ENCODE measurements around the gene CTXN1.
"Not testable (repeated sequence)": the region's sequence is repeated elsewhere in the genome, so short reads cannot be mapped to it uniquely, and the experiment has no call there.

CTXN1 gene

GRCh38 chr19:7947939-7948338 is 22.0 kb upstream of the CTXN1 start:
- no peak for DNase-seq (ENCODE audit: low read depth in 2 of 2)

GRCh38 chr19:7944177-7944761 is 18.3 kb upstream of the CTXN1 start:
- DNase-seq (ENCODE audit: low read depth in 2 of 2), result peak; percentile 69 to 86

- peak; percentile 97 to 98 for DNase-seq (ENCODE audit: low read depth in 2 of 2)
Measured at GRCh38 chr19:7943444-7944176, 17.7 kb upstream of the CTXN1 start, which contains the start of gene TIMM44. TIMM44 (minus strand) TSS chr19:7943666; CDS start chr19:7943651, 15 bp downstream.

DNA sequence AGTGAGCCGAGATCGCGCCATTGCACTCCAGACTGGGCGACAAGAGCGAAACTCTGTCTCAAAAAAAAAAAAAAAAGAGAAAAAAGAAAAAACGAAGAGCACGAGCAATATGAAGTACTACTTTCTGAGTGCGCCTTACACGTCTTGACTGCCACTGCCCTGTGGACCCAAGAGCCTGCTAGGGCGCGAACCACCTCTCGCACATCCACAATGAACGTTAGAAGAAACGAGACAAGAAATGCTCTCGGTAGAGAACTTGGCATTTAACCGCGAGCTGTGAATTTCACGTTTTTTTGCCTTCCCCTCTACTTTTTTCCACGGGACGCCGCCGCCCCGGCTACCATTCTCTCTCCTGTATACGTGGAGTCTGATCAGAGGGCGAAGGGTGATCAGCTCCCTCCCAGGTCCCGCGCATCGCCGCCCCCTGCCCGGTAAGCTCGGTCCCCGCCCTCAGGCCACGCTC is 17.1 kb upstream of the CTXN1 start:
- DNase-seq (ENCODE audit: low read depth in 2 of 2), result no peak

DNA sequence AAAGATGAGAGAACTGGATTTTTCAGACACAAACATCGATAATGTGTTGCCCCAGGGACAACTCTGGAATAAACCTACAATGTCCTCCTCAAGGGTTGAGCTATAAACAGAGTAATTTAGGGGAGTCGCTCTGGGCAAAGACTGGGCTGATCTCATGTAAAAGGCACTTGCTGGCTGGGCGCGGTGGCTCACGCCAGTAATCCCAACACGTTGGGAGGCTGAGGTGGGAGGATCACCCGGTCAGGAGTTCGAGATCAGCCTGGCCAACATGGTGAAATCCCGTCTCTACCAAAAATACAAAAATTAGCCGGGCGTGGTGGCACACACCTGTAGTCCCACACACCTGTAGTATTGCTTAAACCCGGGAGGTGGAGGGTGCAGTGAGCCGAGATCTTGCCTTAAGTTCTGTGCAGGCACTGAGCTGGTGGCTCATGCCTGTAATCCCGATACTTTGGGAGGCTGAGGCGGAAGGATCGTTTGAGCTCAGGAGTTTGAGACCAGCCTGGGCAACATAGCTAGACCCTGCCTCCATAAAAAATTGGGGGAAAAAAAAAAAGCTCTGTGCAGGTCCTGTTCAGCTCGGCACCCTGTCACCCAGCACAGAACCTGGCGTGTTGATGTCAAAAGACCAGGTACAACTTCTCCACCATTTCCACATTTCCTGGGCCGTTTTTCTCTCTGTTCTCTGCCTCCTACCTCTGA is 16.1 kb upstream of the CTXN1 start:
- DNase-seq (ENCODE audit: low read depth in 2 of 2), result no peak

DNA sequence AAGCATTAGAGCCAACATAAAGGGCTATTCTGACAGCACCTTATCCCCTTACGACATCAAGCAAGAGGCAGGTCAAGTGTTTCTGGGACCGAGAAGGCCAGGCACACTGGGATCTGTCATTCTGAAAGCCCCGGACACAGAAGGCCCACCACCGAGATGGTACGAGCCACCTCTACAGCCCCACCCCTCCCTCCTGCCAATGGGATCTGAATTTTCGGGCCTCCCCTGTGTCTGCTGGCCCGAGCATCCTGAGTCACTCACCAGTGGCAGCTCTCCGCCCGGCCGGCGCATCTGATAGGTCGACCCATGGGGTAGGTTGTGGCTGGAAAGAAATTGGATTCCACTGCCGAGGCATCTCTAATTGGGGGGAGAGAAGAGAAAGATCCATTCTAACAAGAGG is 14.9 kb upstream of the CTXN1 start:
- DNase-seq (ENCODE audit: low read depth in 2 of 2), result no peak

- DNase-seq (ENCODE audit: low read depth in 2 of 2), result no peak
Measured at GRCh38 chr19:7934766-7935165, 8.8 kb upstream of the CTXN1 start.

- DNase-seq (ENCODE audit: low read depth in 2 of 2), result no peak
Measured at GRCh38 chr19:7933828-7934725, 8.1 kb upstream of the CTXN1 start.

DNA sequence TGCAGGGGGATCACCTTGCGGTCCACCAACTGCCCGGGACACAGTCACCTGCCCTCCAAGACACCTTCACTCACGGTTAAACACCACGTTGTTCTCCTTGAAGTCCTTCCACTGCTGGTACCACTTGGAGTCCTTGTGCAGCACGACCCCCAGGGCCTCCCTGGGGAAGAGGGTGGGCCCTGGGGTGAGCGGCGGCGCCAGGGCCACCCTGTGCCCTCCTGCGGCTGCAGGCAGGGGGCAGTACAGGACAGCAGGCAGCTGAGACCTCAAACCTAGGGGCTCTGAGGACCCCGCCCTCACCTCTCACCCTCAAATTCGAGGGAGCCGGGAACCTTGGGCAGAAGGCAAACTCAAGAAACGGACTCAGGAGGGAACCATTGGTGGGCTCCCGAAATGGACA is 7.5 kb upstream of the CTXN1 start:
- no peak for DNase-seq (ENCODE audit: low read depth in 2 of 2)

GRCh38 chr19:7932930-7933300 is 7.0 kb upstream of the CTXN1 start:
- DNase-seq (ENCODE audit: low read depth in 2 of 2), result no peak

DNA sequence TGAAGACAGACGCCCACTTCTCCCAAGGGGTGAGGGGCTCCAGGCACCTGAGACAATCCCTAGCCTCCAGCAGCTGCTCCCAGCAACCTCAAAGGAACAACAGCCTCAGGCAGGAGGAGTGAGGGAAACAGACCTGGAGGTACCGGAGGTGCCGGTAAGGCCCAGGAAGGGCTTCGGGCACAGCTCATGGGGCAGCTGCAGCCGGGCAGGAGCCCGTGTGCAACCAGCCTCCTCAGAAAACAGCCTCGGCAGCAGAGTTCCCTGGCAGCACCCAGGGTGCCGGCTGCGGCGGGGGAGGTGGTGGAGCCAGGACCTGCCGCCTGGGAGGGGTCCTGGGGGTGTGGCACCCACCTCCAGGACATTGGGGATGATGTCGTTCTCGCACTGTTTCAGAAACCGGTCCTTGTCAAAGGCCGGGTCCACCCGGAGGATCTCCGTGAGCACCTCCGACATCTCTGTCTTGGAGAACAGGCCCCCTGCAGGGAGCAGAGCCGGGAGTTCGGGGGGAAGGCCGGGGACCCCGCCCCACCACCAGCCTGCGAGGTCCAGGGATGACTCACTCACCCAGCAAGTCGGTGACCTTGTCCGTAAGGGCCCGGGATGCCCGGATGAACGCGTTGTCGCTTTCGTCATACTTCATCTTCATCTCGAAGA is 6.5 kb upstream of the CTXN1 start:
- no peak for DNase-seq (ENCODE audit: low read depth in 2 of 2)

DNA sequence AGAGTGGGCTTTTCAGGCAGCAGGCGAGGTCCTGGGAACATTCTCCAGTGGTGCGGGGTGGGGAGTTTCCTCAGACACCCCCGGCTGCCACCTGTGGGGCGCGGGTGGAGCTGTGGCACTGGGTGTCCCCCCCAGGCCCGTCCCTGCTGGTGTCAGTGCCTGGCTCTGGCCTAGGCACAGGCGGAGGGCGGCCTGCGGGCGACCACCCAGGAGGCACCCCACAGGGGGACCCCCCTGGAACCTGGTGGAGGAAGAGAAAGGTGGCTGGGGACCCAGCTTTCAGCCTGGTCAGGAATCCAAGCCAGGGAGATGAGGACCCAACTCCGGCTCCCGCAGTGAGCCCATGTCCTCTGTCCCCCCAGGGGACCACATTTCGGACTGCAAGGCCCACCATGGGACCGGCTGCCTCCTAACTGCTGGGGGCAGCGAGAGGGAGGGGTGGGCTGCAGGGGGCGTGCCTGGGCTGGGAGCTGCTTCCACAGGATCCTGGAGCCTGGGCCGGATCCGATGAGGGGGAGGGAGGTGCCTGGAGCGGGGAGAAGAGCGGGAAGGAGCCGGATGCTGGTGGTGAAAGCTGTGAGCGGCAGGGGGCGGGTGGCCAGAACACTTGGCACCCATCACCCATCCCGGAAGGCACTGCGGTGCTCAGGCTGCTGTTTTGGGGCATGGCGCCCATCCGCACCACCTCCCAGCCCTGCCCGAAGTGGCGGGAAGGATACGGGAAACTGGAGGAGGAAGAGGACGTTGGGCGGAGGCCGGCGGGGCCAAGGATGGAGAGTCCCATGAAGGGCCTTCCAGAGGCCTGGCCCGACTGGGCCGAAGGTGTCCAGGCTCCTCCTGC is 5.5 kb upstream of the CTXN1 start:
- no peak for DNase-seq (ENCODE audit: low read depth in 2 of 2)

DNA sequence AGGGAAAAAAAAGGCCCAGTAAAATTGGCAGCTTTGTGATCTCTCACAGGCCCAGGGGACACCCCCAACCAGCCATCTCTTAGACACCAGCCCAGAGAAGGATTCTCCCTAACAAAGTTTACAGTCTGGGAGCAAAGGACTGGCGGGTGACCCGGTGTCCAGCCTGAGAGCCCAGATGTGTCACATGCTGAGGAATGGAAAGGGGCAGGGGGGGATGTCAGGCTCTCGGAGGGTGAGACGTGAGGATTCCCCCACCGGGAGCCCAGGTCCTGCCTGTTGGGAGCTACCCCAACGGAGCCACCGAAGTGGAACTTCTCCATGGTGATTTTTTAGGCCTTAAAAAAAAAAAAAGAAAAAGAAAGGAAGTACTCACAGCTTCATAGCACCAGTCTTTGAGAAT is 4.8 kb upstream of the CTXN1 start:
- DNase-seq (ENCODE audit: low read depth in 2 of 2), result no peak

- DNase-seq (ENCODE audit: low read depth in 2 of 2), result not testable (repeated sequence)
Measured at GRCh38 chr19:7930030-7930429, 4.1 kb upstream of the CTXN1 start.

DNA sequence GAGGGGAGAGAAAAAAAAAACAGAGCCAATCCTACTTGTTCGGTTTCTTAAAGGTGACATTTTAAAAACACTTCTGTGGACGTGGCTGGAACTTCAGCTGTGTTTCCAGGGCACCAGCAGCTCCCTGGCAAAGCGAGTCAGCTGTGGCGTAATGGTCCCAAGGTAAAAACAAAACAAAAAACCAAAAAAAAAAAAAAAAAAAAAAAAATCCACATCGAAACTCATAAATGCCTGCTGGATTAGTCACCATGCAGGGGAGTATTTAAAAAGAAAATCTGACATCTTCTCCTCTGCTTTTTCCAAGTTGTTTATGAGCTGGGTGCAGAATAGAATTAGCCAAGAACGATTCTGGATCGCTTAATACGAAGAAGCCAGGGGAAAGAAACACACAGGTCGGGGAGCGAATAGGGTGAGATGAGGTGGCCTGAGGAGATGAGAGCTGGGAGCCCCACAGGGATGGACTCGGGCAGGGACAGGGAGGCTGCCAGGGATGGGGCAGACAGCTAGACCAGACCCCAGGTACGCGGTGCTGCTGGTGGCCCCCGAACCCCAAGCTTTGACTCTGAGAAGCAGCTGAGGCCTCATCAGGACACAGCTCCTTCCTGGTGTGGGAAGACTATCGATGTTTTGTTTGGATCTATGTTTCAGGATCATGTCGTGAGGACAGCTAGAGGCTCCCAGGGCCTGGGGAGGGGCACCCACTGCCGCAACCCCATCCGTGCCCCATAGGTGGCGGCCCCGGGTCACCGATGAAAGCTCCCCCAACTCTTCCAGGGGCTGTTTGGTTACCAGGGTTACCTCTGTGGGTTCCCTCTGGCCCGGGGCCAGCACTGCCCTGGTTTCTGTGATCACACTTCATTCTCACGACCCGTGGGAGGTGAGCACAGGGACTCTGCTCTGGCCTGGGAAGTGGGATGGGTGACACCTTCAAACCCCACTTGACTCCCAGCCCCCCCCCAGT is 3.1 kb upstream of the CTXN1 start:
- DNase-seq (ENCODE audit: low read depth in 2 of 2), result peak in 1 of 2 experiments; percentile 48

DNA sequence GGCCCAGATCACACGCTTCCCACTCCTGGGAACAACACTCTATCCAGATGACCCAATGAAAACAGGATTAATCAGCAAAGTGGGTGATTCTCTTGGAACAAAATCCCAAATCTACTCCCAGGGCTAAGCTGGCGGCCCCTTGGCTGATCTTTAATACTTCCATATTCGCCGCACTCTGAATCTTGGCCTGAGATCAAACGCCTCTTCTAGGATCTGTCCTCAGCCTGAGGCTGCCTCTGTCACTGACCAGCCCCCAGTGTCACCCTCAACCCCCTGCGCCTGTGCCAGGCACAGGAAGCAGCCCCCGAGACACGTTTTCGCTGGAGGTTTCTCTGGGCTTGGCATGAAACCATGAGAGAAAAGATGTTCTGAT is 2.4 kb upstream of the CTXN1 start:
- DNase-seq (ENCODE audit: low read depth in 2 of 2), result no peak

DNA sequence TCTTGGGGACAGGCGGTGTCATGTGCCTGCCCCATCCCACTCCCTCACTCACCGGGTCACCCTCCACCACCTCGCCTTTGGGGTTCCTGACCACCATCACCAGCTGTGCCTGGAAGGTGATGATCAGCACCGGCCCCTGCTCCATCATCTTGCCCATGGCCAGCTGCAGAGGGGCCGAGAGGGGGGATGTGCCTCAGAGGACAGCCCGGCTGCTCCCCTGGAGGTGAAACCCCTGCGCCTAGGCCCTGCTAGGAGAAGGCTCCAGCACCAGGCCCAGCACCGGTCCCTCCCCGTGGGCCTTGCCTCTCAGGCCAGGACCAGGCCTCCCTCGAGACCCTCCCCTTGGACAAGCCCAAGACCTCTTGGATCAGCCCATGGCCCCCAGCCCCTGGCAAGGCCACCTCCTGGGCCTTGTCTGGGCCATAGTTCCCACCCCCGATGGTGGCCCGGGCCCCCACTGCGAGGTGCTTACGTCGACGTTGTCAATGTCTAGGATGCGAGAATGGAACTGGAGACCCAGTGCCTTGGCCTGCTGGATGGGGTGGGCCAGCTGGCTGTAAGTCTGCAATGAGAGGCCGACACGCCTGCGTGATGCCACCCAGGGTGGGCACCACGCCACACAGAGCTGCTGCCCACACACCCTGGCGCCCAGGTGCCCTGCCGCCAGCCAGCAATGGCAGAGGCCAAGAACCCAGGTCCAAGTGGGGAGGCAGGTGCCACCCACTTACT is 1.8 kb upstream of the CTXN1 start:
- no peak for DNase-seq (ENCODE audit: low read depth in 2 of 2)

DNA sequence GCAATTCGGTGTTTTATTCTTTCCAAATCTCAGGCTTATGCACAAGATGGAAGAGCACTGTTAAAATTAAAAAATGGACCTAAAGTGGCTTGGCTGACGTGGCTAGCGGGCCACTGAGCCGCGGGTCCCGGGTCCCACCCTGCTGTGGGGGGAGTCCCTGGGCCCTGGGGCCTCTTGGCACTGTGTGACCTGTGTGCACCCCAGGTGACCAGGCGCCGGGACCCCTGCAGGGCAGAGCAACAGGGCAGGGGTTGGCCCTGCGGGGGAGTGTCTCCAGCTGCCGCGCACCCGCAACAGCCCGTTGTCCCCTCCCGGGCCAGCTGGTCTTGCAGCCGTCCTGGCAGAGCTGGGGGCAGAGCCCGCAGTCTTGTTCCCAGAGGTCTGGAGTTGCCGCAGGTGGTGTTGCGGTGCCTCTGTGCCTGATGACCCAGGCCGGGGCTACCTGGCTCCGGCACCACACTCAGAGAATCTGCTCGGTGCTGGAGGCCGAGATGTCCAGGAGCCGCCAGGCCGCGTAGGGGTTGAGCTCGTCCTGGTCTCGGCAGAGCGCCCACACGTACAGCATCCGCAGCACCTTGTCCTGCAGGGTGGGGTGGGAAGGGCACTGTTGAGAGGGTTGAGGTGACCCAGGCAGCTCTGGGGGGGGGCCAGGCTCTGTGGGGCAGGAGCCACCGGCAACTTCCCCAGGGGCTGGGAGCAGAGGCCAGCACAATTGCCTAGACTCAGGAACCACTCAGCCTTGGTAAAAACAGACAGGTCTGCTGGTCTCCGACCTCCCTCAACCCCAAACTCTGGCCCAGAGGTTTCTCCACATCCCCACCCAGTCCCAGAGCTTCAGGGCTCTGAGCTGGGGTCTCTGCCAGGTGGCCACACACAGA is 1.0 kb upstream of the CTXN1 start:
- no peak for DNase-seq (ENCODE audit: low read depth in 2 of 2)

All from stimulated activated CD4-positive, alpha-beta T cell treated with anti-CD3 and anti-CD28 coated beads, Interleukin-12 subunit alpha, Interleukin-12 subunit beta, amount 100 ng/mL, for 24 hours (primary cell).